B cell (primary cell): ENCODE data around the gene HSD11B1.

Experiments
- EZH2 ChIP-seq: IDR thresholded peaks from 2 replicates; pipeline ENCODE4 v1.6.1; 2012; ENCODE audit warnings: borderline replicate concordance, low read depth, mild to moderate bottlenecking, moderate library complexity, low read length; ENCODE audit not compliant: insufficient read depth, poor library complexity, severe bottlenecking
- TF ChIP-seq, protein P1 (sequence below): fragments of 200-600 bp; IDR thresholded peaks from one replicate; pipeline ENCODE4 v1.8.0; 2022; ENCODE audit warnings: antibody characterized with exemption, mild to moderate bottlenecking

DNA sequence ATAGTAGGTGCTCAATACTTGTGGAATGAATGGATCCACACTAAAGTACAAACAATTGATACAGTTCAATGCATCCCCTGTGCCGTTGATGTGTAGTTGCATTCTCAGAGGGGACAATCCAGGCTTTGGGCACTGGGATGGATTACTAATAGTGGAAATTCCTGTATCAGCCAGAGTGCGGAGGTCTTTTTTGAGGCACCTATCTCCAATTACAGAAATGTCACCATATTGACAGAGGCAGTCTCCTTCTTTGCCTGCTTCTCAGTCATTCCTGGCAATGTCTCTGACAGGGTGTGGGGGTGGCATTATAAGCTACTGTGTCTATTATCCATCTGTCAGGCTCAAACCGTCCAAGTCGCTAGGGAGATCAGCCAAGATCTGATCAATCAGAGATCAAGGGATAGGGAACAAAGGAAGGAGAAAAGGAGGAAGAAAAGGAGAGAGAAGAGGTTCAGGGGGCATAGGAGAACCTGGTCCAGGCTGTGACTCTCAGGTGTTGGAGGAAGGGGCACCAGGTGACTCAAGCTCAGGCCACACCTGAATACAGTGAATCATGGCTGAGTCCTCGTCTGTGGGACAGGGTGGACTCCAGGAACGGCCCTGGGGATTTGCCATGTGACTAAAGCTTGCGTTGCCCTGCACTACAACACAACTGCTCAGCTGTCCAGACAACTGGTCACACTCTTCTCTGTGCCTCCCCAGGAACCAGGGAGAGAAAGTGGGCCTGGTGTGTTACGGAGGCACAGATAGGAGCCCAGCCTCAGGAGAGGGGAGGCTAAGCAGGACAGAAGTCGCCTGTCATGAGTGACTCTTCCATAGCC, 49.0 kb upstream of the HSD11B1 start:
- TF ChIP-seq, protein P1, sequence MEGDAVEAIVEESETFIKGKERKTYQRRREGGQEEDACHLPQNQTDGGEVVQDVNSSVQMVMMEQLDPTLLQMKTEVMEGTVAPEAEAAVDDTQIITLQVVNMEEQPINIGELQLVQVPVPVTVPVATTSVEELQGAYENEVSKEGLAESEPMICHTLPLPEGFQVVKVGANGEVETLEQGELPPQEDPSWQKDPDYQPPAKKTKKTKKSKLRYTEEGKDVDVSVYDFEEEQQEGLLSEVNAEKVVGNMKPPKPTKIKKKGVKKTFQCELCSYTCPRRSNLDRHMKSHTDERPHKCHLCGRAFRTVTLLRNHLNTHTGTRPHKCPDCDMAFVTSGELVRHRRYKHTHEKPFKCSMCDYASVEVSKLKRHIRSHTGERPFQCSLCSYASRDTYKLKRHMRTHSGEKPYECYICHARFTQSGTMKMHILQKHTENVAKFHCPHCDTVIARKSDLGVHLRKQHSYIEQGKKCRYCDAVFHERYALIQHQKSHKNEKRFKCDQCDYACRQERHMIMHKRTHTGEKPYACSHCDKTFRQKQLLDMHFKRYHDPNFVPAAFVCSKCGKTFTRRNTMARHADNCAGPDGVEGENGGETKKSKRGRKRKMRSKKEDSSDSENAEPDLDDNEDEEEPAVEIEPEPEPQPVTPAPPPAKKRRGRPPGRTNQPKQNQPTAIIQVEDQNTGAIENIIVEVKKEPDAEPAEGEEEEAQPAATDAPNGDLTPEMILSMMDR: no peak
- TF ChIP-seq EZH2: no peak
